DOHH2 (cell line): ENCODE results near the gene ZBTB7C.

Experiments
- EZH2phosphoT487 ChIP-seq: fragments of 200-600 bp; sonication (generic); IDR thresholded peaks from 2 replicates; pipeline ENCODE4 v1.6.1; 2017; ENCODE audit warnings: borderline replicate concordance, mild to moderate bottlenecking, antibody characterized with exemption, low read length, moderate library complexity, mixed read lengths
- TF ChIP-seq, protein P1 (sequence below): fragments of 200-600 bp; sonication (generic); IDR thresholded peaks from one replicate; pipeline ENCODE4 v1.5.1; 2014; ENCODE audit warnings: antibody characterized with exemption, mild to moderate bottlenecking, low read depth, low read length; ENCODE audit not compliant: poor library complexity, severe bottlenecking

DNA sequence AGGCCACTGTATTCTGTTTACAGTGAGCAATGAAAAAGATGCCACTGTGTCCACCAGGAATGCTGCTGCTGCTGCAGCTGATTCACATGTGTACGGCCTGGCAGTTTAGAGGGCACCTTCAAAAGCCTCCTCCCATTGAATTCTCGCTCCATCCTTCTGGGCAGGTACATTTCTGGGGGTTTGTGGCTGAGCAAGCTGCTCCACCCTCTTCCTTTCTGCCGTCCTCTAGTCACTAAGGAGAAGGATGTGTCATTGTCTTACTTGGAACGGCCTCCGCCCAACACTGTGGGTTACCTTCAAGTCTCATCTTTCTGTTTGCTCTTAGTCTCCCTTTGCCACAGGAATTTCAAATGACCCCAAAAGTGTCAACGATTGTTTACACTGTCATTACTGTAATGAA lies 182.0 kb downstream of the ZBTB7C start:
- TF ChIP-seq, protein P1, sequence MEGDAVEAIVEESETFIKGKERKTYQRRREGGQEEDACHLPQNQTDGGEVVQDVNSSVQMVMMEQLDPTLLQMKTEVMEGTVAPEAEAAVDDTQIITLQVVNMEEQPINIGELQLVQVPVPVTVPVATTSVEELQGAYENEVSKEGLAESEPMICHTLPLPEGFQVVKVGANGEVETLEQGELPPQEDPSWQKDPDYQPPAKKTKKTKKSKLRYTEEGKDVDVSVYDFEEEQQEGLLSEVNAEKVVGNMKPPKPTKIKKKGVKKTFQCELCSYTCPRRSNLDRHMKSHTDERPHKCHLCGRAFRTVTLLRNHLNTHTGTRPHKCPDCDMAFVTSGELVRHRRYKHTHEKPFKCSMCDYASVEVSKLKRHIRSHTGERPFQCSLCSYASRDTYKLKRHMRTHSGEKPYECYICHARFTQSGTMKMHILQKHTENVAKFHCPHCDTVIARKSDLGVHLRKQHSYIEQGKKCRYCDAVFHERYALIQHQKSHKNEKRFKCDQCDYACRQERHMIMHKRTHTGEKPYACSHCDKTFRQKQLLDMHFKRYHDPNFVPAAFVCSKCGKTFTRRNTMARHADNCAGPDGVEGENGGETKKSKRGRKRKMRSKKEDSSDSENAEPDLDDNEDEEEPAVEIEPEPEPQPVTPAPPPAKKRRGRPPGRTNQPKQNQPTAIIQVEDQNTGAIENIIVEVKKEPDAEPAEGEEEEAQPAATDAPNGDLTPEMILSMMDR = no peak
- TF ChIP-seq EZH2phosphoT487 = no peak
